Measurements from ENCODE around the gene MRPS27.
"Not testable (repeated sequence)": the region's sequence is repeated elsewhere in the genome, so short reads cannot be mapped to it uniquely, and the experiment has no call there.

MRPS27 gene

GRCh38 chr5:72325566-72326305 lies 5.7 kb upstream of the MRPS27 start:
- DNase-seq (ENCODE audit: low read depth in 2 of 2): no peak

- DNase-seq (ENCODE audit: low read depth in 2 of 2): no peak
These were observed 4.3 kb upstream of the MRPS27 start for GRCh38 chr5:72324189-72324825.

GRCh38 chr5:72319435-72319975 lies 535 bp downstream of the MRPS27 start:
- peak in 1 of 2 donors; percentile 10 for DNase-seq (ENCODE audit: low read depth in 2 of 2)

GRCh38 chr5:72314571-72315172 lies 5.4 kb downstream of the MRPS27 start:
- no peak for DNase-seq (ENCODE audit: low read depth in 2 of 2)

GRCh38 chr5:72313141-72313540 lies 6.9 kb downstream of the MRPS27 start:
- DNase-seq (ENCODE audit: low read depth in 2 of 2): no peak

- DNase-seq (ENCODE audit: low read depth in 2 of 2): no peak
These were observed 11.2 kb downstream of the MRPS27 start for GRCh38 chr5:72308853-72309191.

GRCh38 chr5:72307968-72308852 lies 11.8 kb downstream of the MRPS27 start:
- peak; percentile 92 to 93 for DNase-seq (ENCODE audit: low read depth in 2 of 2)

- no peak for DNase-seq (ENCODE audit: low read depth in 2 of 2)
These were observed 12.5 kb downstream of the MRPS27 start for GRCh38 chr5:72307573-72307967.

GRCh38 chr5:72305194-72306142 lies 14.6 kb downstream of the MRPS27 start:
- no peak for DNase-seq (ENCODE audit: low read depth in 2 of 2)

- DNase-seq (ENCODE audit: low read depth in 2 of 2): no peak
These were observed 17.9 kb downstream of the MRPS27 start for GRCh38 chr5:72302171-72302570.

- no peak for DNase-seq (ENCODE audit: low read depth in 2 of 2)
These were observed 18.5 kb downstream of the MRPS27 start for GRCh38 chr5:72301557-72301956.

GRCh38 chr5:72300590-72301339 lies 19.3 kb downstream of the MRPS27 start:
- no peak for DNase-seq (ENCODE audit: low read depth in 2 of 2)

- no peak for DNase-seq (ENCODE audit: low read depth in 2 of 2)
These were observed 21.3 kb downstream of the MRPS27 start for GRCh38 chr5:72298711-72299110.

- not testable (repeated sequence) for DNase-seq (ENCODE audit: low read depth in 2 of 2)
These were observed 21.9 kb downstream of the MRPS27 start for GRCh38 chr5:72298136-72298535.

- no peak for DNase-seq (ENCODE audit: low read depth in 2 of 2)
These were observed 23.8 kb downstream of the MRPS27 start for GRCh38 chr5:72296256-72296655.

- DNase-seq (ENCODE audit: low read depth in 2 of 2): no peak
These were observed 24.5 kb downstream of the MRPS27 start for GRCh38 chr5:72295539-72295938.

GRCh38 chr5:72294473-72294872 lies 25.6 kb downstream of the MRPS27 start:
- DNase-seq (ENCODE audit: low read depth in 2 of 2): no peak

GRCh38 chr5:72293495-72294055 lies 26.5 kb downstream of the MRPS27 start:
- DNase-seq (ENCODE audit: low read depth in 2 of 2): no peak

GRCh38 chr5:72292411-72292810 lies 27.6 kb downstream of the MRPS27 start:
- DNase-seq (ENCODE audit: low read depth in 2 of 2): no peak

- DNase-seq (ENCODE audit: low read depth in 2 of 2): no peak
These were observed 28.4 kb downstream of the MRPS27 start for GRCh38 chr5:72291601-72292000.
